ENCODE results near the gene BTBD9. TPM values are rescaled to one million over a fixed set of nuclear protein-coding genes. Genes with fewer than 3 reads are reported as not detected.

The BTBD9 gene
- total and polyA plus RNA-seq, 4 donors, result 8.7 to 73.9 (median 28.3) TPM

GRCh38 chr6:38213251-38213658 lies 426.5 kb downstream of the BTBD9 start:
- Histone ChIP-seq H3K27me3 (ENCODE audit: control insufficient read depth in 3 of 3, insufficient read depth in 3 of 3, low read length in 2 of 3) (no peaks in the 10 kb centered on the region), H3K9ac (ENCODE audit: insufficient read depth in 1 of 2, low read length in 2 of 2) (no peak overlapping the region), H3K9me3 (ENCODE audit: control insufficient read depth in 4 of 4, insufficient read depth in 3 of 4, low read length in 3 of 4) (no peaks in the 10 kb centered on the region), H3K4me3 (no peak overlapping the region), H3K36me3 (ENCODE audit: control insufficient read depth in 4 of 4, insufficient read depth in 4 of 4, low read length in 4 of 4) (peaks cover 0 to 3% (median 0%) of the 10 kb centered on the region in 4 donors), H3K4me1 (ENCODE audit: control insufficient read depth in 5 of 5, insufficient read depth in 5 of 5, low read length in 5 of 5) (peaks cover 0 to 27% (median 8%) of the 10 kb centered on the region in 5 donors), H3K27ac (ENCODE audit: low read depth in 1 of 2, low read length in 1 of 2) (no peak overlapping the region)
- no peak for ATAC-seq (ENCODE audit: insufficient read depth, low FRiP score)
- 70 to 79% methylated on average over 2 of the region's 2 CpGs for WGBS, 2 donors
- peak in 2 of 3 donors; percentile 30 to 41 for DNase-seq
- no peak for TF ChIP-seq CTCF (IDR thresholded peaks at IDR 0.05; ENCODE audit: control extremely low read depth, extremely low read depth)

GRCh38 chr6:38212579-38212978 lies 427.1 kb downstream of the BTBD9 start:
- ATAC-seq (ENCODE audit: insufficient read depth, low FRiP score), result no peak
- whole genome bisulfite sequencing, 2 donors, result 36 to 68% methylated on average over 5 of the region's 5 CpGs
- TF ChIP-seq CTCF (IDR thresholded peaks at IDR 0.05; ENCODE audit: control extremely low read depth, extremely low read depth), result no peak

GRCh38 chr6:38212116-38212515 lies 427.6 kb downstream of the BTBD9 start:
- 98% methylated on average over 3 of the region's 3 CpGs for WGBS, 2 donors
- ATAC-seq (ENCODE audit: insufficient read depth, low FRiP score), result no peak
- H3K9me3 ChIP-seq (ENCODE audit: control insufficient read depth in 4 of 4, insufficient read depth in 3 of 4, low read length in 3 of 4), result peaks cover 0 to 3% (median 0%) of the 10 kb centered on the region in 4 donors
- no peaks in the 10 kb centered on the region for H3K27me3 ChIP-seq (ENCODE audit: control insufficient read depth in 3 of 3, insufficient read depth in 3 of 3, low read length in 2 of 3)
- peaks cover 0 to 27% (median 8%) of the 10 kb centered on the region in 5 donors for H3K4me1 ChIP-seq (ENCODE audit: control insufficient read depth in 5 of 5, insufficient read depth in 5 of 5, low read length in 5 of 5)
- no peak for DNase-seq
- H3K9ac ChIP-seq (ENCODE audit: insufficient read depth in 1 of 2, low read length in 2 of 2), result no peak overlapping the region
- TF ChIP-seq CTCF (IDR thresholded peaks at IDR 0.05; ENCODE audit: control extremely low read depth, extremely low read depth), result no peak
- peaks cover 0 to 3% (median 0%) of the 10 kb centered on the region in 4 donors for H3K36me3 ChIP-seq (ENCODE audit: control insufficient read depth in 4 of 4, insufficient read depth in 4 of 4, low read length in 4 of 4)
- no peak overlapping the region for H3K27ac ChIP-seq (ENCODE audit: low read depth in 1 of 2, low read length in 1 of 2)
- no peak overlapping the region for H3K4me3 ChIP-seq

More at GRCh38 chr6:38212579-38212978, 427.1 kb downstream of the BTBD9 start:
- H3K9me3 ChIP-seq (ENCODE audit: control insufficient read depth in 4 of 4, insufficient read depth in 3 of 4, low read length in 3 of 4), result peaks cover 0 to 3% (median 0%) of the 10 kb centered on the region in 4 donors
- no peak overlapping the region for H3K4me3 ChIP-seq
- DNase-seq, result peak; percentile 22 to 48 (median 25)
- peaks cover 0 to 3% (median 0%) of the 10 kb centered on the region in 4 donors for H3K36me3 ChIP-seq (ENCODE audit: control insufficient read depth in 4 of 4, insufficient read depth in 4 of 4, low read length in 4 of 4)
- H3K27ac ChIP-seq (ENCODE audit: low read depth in 1 of 2, low read length in 1 of 2), result no peak overlapping the region
- H3K27me3 ChIP-seq (ENCODE audit: control insufficient read depth in 3 of 3, insufficient read depth in 3 of 3, low read length in 2 of 3), result no peaks in the 10 kb centered on the region
- H3K4me1 ChIP-seq (ENCODE audit: control insufficient read depth in 5 of 5, insufficient read depth in 5 of 5, low read length in 5 of 5), result peaks cover 0 to 27% (median 8%) of the 10 kb centered on the region in 5 donors
- no peak overlapping the region for H3K9ac ChIP-seq (ENCODE audit: insufficient read depth in 1 of 2, low read length in 2 of 2)
